ENCODE results near the gene PMEL.

- TF ChIP-seq CTCF (IDR thresholded peaks at IDR 0.05), result no peak
- no peak for TF ChIP-seq POLR2A (IDR thresholded peaks at IDR 0.05)
Observed at GRCh38 chr12:55933799-55934742, 31.8 kb downstream of the PMEL start.

Data from thyroid gland (tissue), 4 donors.